ENCODE results near the gene PPFIA1.

PPFIA1 gene

DNA sequence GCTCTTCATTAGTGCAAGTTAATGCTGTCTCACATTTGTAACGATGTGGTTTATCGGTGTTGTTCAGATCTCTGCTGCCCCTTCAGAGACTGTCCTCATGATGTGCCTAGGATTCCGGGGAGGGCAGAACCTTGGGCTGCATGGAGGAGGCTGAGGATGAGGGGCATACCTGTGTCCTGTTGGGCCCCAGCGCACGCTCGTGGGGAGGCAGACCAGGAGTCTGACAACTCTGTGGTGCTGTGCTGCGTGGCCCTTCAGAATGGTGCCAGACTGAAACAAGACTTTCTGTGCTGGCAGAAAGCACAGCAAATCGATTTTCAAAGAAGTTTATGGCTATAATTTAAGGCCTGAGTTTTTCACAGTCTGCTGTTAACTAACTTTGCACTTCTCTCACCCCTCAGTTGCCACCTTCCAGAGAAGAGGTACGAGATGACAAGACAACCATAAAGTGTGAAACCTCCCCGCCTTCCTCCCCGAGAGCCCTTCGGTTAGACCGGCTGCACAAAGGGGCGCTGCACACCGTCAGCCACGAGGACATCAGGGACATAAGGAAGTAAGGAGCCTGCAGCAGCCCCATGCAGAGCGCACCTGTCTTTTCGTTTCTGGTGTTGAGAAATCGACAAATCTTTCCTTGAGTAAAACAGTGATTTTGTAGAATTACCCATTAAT, 83.5 kb downstream of the PPFIA1 start:
- DNase-seq (ENCODE audit: low read depth in 2 of 3, low spot score in 2 of 3): no peak

DNA sequence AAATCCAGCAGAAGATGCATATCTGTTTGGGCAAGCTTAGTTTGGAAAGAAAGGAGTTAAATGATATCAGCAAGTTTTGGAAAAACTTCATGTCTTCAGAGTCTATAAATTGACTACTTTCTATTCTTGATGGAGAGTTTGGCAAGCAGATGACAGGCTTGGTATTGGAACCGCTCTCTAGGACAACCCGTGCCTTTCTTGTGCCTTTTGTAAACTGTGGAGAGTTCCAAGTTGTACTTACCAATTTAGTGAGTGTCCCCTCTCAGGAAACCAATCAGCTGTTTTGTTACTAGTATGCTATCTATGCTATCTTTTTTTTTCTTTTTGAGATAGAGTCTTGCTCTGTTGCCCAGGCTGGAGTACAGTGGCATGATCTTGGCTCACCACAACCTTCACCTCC, 84.1 kb downstream of the PPFIA1 start:
- DNase-seq (ENCODE audit: low read depth in 2 of 3, low spot score in 2 of 3): no peak

DNA sequence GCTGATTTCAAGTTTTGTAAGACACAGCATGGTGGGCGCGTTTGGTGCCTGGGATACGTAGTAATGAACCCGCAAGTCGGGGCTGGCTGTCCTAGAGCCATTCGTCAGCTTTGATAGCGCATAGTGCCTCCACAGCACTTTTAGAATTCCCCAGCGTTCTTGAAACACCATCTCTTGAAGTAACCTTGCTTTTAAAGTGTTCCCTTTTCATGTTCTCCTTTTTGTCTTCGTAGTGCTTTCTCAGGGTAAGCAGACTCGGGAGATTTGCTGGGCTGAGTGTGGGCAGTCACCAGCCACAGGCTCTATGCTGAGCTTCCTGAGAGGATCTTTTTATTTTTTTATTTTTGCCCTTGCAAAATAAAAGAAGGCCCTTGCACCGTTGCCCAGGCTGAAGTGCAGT, 88.3 kb downstream of the PPFIA1 start:
- DNase-seq (ENCODE audit: low read depth in 2 of 3, low spot score in 2 of 3): no peak

DNA sequence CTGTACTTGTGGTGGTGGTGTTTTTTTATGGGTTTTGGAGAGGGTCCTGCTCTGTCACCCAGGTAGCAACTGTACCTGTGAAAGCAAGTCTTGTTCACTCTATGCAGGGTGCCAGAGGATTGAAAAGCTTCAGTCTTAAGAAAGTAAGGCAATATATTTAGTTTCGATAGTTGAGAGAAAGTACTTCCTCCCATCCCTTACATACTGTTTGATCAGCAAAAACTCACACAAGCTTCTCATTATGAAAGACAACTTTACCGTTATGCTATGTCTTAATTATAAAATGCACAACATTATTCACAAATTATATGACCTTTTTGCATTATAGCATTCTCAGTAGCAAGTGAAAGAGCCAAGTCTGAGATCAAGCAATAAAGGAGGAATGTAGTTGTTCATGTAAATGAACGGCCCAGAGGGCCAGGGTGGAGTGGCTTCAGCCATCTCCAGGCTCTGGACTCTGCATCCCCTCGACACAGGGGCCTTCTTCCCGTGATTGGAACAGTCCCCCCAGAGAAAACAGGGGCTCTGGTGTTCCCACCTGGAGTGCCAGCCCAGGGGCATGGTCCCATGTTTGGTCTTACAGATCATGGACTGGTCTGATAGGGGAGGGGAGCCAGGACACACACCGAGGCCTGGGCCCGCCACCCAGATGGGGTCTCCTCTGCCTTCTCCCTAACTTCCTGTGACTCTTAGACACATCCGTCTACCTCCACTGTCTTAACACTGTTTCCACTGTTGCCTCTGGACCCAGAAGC, 89.1 kb downstream of the PPFIA1 start:
- no peak for DNase-seq (ENCODE audit: low read depth in 2 of 3, low spot score in 2 of 3)

DNA sequence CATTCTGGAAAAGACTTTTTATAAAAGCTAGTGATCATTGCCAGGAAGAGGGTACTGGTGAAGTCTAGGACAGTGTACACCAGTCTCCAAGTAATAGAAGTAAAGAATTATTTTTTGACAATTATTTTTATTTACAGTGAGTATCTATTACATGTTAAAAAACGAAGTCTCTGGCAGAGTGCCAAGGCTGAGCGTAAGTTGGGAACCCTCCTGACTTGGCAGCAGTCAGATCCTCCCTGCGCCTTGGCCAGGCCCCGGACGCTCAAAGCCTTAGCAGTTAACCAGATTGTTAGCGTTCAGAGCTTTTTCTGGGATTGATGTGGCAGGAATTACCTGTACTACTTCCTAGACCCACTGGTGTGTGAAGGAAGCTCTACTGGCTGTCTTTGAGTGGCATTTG, 89.7 kb downstream of the PPFIA1 start:
- no peak for DNase-seq (ENCODE audit: low read depth in 2 of 3, low spot score in 2 of 3)

DNA sequence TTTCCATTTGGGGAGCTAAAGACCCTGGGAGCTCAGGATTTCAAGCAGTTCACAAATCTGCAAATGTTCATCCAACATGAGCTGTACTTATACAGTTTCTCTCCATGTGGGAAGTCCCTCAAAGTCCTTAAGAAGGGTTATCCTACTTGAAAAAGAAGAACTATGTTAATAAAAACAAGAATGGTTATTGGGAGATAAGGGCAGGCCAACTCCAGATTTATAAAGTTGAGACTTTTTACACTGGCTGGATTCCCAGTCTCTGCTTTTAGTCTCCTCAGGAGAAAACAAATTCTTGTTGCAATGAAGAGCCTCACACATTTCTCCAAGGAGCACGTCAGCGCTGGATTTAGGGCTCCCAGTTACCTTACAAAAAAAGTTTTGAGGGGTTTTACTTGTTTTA, 93.7 kb downstream of the PPFIA1 start:
- DNase-seq (ENCODE audit: low read depth in 2 of 3, low spot score in 2 of 3): no peak

DNA sequence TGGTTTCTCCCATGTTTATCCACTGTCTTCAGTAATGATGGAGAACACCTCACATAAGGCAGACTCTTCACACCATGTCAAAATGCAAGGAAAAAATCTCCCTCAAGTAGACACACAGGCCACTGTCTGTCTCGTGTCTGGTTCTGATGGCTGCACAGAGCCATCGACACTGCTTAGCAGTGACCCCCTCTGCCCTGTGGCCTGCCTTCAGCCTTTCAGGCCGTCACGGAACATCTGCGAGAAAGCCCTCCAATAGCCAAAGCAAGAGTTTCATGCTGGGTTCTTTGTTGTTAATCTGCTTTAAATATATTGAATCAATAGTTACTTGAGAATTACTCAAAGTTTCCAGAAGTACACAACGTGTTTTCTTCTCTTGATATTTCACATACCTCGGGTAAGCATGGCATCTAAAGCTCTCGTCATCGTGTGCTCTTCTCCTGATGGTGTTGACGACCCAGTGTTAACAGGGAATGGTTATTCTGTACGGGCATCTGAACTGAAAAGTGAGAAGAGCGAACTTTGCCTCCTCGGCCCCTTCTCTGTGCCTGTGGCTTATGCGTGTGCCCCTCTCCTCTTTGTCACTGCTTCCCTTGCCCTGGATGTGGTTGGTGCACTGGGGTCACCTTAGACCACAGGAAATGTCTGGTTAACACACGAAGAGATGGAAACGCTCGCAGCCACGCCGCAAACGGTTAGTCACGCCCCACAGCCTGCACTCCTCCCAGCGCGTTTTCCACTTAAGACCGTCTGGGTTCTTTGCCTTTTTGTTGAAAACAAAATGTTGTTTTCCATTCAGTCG, 94.5 kb downstream of the PPFIA1 start:
- DNase-seq (ENCODE audit: low read depth in 2 of 3, low spot score in 2 of 3): peak; percentile 35 to 60 (median 60)

DNA sequence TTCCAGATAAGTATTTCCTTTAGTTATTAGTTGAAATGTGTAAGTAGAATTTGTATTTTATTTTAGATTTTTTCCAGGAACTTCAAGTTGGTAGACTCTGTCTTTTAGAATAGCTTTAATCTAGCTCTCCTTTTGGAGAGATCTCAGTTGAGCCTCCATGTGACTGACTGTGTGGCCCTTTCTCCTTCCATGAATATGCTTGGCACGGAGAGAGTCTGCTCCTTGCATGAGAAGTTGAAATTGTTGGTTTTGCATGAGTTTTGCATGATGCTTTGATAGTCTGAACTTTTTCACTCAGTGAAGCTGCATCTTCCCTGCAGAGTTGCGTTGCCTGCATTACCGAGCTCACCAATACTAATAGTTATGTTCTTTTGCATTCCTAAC, 95.0 kb downstream of the PPFIA1 start:
- no peak for DNase-seq (ENCODE audit: low read depth in 2 of 3, low spot score in 2 of 3)

DNA sequence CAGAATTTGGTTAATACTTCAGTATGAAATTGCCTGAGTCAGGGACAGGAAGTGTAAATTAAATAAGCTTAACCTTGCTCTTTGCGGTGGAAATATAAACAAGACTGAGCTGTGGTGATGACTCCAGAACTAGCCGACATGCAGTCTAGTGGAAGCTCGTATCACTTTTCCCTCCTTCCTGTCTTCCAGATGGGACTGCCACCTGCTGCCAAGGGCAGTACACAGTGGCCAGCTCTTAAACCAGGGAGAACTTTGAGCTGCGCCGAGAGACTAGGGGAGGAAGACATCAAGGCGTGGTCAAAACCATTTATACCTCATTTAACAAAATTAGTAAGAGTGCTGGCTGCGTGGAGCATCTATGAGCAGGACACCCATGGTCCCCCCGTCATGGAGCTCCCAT, 96.6 kb downstream of the PPFIA1 start:
- no peak for DNase-seq (ENCODE audit: low read depth in 2 of 3, low spot score in 2 of 3)

DNA sequence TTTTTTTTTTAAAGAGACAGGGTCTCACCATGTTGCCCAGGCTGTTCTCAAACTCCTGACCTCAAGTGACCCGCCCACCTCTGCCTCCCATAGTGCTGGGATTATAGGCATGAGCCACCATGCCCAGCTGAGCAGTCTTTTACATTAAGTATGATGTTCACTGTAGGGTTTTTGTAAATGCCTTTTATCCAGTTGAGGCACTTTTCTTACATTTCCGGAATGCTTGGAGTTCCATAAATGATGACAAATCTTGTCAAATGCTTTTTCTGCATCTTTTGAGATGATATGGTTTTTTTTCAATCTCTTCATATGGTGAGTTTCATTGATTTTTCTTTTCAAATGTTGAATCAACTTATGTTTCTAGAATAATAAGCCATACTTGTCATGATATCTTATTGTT, 98.5 kb downstream of the PPFIA1 start:
- DNase-seq (ENCODE audit: low read depth in 2 of 3, low spot score in 2 of 3): no peak

DNA sequence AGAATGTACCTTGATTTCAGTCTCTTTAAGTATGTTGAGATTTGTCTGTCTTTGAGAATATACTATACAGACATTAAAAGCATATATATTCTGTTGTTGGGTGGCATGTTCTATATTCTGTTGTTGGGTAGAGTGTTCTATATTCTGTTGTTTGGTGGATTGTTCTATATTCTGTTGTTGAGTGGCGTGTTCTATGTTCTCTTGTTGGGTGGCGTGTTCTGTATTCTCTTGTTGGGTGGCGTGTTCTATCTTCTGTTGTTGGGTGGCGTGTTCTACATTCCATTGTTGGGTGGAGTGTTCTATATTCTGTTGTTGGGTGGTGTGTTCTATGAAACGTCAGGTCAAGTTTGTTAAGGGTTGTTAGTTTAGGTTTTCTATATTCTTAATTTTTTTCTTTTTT, 100.8 kb downstream of the PPFIA1 start:
- no peak for DNase-seq (ENCODE audit: low read depth in 2 of 3, low spot score in 2 of 3)

DNA sequence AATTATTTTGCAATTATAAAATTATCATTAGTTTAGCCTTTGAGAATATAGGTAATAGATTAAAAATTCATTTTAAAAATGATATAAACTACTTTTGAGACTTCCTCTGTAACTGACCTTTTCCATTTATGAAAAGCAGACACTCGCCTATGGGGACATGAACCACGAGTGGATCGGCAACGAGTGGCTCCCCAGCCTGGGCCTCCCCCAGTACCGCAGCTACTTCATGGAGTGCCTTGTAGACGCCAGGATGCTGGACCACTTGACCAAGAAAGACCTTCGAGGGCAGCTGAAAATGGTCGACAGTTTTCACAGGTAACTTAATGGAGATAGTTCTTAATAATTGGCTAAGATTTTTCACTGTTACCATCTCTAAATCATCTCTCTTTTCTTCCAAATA, 101.6 kb downstream of the PPFIA1 start:
- DNase-seq (ENCODE audit: low read depth in 2 of 3, low spot score in 2 of 3): no peak

DNA sequence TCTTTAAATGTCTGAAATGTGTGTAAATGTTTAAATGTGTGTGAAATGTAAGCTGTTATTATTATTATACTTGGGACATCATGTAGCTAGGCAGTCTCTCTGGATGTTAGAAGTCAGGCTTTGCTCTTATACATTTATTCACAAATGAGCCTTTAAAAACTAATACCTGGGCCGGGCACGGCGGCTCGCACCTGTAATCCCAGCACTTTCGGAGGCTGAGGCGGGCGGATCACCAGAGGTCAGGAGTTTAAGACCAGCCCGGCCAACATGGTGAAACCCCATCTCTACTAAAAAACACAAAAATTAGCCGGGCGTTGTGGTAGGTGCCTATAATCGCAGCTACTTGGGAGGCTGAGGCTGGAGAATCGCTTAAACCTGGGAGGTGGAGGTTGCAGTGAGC, 106.1 kb downstream of the PPFIA1 start:
- no peak for DNase-seq (ENCODE audit: low read depth in 2 of 3, low spot score in 2 of 3)

DNA sequence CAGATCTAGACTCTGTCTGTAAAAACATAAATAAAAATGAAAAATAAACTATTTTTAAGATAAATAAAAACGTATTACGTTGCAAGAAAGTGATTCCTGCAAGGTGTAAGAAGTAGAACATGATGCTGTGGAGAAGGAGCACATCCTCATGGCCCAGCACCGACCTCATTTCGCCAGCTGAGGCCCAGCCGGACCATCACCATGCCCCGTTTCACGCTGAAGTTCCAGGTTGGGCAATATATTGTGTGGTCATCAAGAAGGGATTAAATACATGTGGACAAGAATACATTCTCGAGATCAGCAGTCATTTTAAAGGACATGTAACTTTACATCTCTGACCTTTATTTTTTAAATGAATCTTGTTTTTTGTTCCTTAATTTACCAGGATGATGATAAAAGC, 107.2 kb downstream of the PPFIA1 start:
- no peak for DNase-seq (ENCODE audit: low read depth in 2 of 3, low spot score in 2 of 3)

DNA sequence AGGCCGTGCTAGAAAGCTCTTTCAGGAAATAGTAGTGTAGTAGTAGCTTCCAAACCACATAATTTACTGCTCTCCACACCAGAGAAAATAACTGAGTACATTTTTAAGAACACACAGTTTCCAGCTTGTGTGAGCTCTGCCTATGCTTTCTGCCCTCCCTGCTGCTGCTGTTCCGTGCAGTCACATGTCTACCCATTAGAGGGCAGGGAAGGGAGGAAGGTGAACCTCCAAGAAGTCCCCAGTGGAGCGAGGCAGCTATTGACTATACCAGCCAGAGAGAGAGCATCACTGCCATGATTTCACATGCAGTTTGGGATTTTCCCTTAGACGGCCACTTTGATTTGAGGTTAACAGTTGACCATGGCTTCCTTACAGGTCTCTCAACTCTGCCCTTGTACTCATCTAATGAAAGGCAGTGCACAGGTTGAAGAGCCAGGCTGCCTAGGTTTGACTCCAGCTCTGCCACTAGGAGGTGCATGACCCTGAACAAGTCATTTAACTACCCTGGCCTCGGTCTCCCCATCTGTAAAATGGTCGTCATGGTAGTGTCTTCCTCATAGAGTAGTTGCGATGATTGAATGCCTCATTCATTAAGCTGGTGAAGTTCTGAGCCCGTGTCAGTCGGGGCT, 108.1 kb downstream of the PPFIA1 start:
- no peak for DNase-seq (ENCODE audit: low read depth in 2 of 3, low spot score in 2 of 3)

DNA sequence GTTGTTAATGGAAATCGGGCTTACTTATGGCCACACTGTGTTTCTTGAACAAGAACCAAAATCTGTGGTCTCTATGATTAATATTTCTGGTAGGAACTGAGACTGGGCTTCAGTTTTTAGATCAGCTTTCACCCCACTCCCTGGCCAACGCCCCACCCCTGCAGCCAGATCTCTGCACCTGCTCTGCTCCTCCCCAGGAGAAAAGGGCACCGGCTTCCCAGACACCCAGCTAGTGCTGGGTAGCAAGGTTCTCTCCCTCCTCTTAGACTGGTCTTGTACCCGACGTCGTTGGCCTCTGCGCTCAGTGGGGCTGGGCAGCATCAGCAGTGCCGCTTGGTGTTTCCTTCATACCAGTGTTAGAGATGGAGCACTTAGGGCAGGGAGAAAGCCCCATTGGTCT, 110.9 kb downstream of the PPFIA1 start:
- DNase-seq (ENCODE audit: low read depth in 2 of 3, low spot score in 2 of 3): no peak

DNA sequence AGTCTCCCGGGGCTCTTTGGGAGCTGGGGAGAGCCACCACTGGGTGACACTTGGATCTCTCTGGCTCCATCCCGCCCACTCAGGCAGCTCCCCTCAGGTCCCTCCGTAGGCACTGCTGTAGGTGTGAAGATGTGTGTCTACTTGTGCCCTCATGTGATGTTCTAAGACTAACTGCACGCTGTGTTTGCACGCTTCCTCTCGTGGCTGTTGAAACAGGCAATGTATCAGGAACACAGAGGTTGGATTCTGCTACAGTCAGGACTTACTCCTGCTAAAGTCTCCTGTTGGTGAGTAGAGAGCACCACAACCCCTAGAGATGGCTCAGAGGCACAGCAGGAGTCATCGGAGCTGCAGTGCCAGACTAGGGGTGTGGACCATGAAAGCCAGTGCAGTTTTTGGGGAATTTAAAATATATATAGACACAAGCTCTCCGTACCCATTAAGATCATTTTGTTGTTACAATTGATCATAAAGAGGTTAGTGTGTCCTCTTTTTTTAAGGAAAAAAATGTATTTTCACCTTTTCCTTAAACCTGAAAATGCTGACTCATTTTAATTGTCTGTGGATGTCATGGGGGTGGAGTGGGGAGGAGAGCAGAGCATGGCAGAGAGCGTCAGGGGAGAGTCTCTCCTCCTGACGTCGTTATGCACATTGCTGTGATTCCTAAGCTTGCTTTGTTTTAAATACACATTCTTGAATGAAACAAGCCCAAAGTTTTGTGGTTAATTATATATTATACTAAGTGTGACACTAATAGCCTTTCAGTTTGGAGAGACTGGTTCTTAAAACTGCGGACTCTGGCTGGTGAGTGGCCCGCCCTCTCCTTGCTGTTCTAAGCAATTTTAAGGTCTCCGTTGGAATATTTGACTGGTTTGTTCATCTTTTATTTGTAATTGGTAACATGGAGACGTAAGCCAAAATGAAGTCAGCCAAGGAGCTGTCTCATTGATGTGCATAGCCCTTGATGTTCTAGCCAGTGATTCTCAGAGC, 111.7 kb downstream of the PPFIA1 start:
- DNase-seq (ENCODE audit: low read depth in 2 of 3, low spot score in 2 of 3): no peak

DNA sequence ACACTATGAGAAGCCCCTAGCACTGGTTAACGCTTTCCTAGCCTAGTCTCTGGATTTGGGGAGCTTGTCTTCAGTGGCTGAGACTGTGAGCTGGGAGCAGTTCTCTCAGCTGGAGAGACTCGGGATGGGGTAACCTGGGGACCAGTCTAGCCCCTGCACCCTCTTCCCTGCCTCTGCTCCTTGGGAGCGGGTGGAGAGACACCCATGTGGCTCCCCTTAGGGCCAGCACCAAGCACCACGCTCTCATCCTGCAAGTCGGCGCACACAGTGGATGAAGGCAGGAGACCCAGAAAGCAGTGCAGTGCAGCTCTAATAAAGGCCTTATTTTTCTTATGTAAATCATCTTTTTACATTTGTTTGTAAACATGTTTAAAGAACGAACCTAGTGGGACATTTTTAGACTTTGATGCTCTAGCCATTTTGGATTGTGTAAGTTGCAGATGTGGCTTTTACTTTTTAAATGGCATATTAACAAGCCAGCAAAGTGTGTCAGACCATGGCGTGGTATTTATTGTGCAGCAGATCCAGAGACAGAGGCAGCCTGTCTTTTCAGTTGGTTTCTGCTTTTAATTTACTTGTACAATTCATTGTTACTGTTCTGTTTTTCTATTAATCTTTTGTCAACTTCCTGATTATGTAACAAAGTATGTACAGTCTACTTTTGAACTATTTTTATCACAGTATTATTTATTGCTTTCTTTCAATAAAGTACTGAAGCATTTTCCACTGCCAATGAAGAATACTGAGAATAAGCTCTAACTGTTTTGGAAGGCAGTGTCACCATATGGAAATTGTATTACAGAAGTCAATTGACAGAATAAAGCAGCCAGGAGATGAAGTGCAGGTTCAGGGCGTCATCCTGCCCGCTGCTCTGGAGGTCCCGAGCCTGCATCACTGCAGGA, 113.4 kb downstream of the PPFIA1 start:
- DNase-seq (ENCODE audit: low read depth in 2 of 3, low spot score in 2 of 3): no peak

DNA sequence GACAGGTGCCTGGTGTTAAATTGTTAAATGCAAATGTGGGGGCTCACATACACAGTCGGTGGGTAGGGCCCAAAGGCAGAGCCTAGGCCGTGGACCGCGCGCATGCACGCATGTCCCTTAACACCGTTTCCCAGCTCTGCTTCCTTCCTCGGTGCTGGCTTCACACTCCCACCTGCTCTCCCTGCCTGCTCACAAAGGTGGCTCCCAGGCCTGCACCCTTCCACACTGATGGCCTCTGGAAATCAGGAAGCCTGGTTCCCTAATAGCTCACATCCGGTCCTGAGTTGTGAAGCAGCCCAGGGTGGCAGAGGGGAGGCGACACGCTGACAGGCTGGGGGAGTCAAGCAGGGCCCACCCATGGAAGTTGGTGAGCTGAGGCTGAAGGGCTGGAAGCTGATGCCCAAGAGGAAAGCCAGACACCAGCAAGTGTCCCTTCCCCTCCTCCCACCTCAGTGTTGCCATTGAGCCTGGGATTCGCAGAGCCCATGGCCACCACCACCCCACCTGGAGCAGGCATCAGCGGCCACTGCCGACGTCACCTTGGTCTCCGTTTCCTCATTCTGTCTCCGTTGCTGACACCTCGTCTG, 114.2 kb downstream of the PPFIA1 start:
- no peak for DNase-seq (ENCODE audit: low read depth in 2 of 3, low spot score in 2 of 3)
